HEK293 (cell line): ENCODE results near the gene UROC1.

Source experiments
- CTCF ChIA-PET: fragments of 350-600 bp; formaldehyde crosslinking; extraction: SDS; loops from one replicate; lab custom pipeline; 2021; ENCODE audit warnings: antibody characterized with exemption; lab: Yijun Ruan, JAX
- POLR2A ChIA-PET: fragments of 300-600 bp; formaldehyde crosslinking; extraction: SDS; loops from one replicate; lab custom pipeline; 2020; ENCODE audit warnings: antibody characterized with exemption, inconsistent platforms; lab: Yijun Ruan, JAX
- H3K27ac ChIP-seq: fragments of 200-500 bp; sonication (Bioruptor generic); 2 replicates; pipeline ENCODE4 v1.5.1; 2014; ENCODE audit warnings: low read depth, low read length, control low read depth, inconsistent platforms; ENCODE audit errors: extremely low read depth
- H3K36me3 ChIP-seq, 2 experiments: fragments of 200-500 bp in 1 of 2; sonication (Bioruptor generic) in 1 of 2; 1 replicate in 1 of 2; 2 replicates in 1 of 2; pipeline ENCODE4 v1.5.1; 2014 to 2017; ENCODE audit warnings: inconsistent platforms in 2 of 2, low read length in 2 of 2; ENCODE audit not compliant: control insufficient read depth in 2 of 2, insufficient read depth in 1 of 2
- H3K4me1 ChIP-seq: fragments of 200-500 bp; sonication (Bioruptor generic); 2 replicates; pipeline ENCODE4 v1.5.1; 2014; ENCODE audit warnings: mild to moderate bottlenecking, low read length, inconsistent platforms; ENCODE audit not compliant: control insufficient read depth, insufficient read depth
- H3K4me3 ChIP-seq: 2 replicates; pipeline ENCODE4 v1.5.1; 2011; ENCODE audit warnings: low read depth, mild to moderate bottlenecking, control low read depth, low read length, moderate library complexity
- H3K9me3 ChIP-seq: fragments of 200-500 bp; sonication (Bioruptor generic); 2 replicates; pipeline ENCODE4 v1.5.1; 2014; ENCODE audit warnings: low read depth, low read length, inconsistent platforms; ENCODE audit not compliant: control insufficient read depth, insufficient read depth
- EGR2 ChIP-seq: fragments of 450-650 bp; formaldehyde crosslinking; IDR thresholded peaks from 2 replicates; pipeline ENCODE4 v1.5.1; 2016; ENCODE audit warnings: low read depth, missing biosample characterization, missing genetic modification characterization
- GFI1B ChIP-seq: fragments of 450-650 bp; formaldehyde crosslinking; IDR thresholded peaks from 2 replicates; pipeline ENCODE4 v1.5.1; 2016; ENCODE audit warnings: missing biosample characterization, missing genetic modification characterization
- KLF16 ChIP-seq: fragments of 450-650 bp; formaldehyde crosslinking; IDR thresholded peaks from 2 replicates; pipeline ENCODE4 v1.5.1; 2017; ENCODE audit warnings: missing biosample characterization, missing genetic modification characterization
- MEIS1 ChIP-seq: sonication (generic); formaldehyde crosslinking; IDR thresholded peaks from 2 replicates; pipeline ENCODE4 v1.8.1; 2022; ENCODE audit warnings: missing genetic modification reagents, mild to moderate bottlenecking, borderline replicate concordance
- OVOL3 ChIP-seq: fragments of 450-650 bp; formaldehyde crosslinking; IDR thresholded peaks from 2 replicates; pipeline ENCODE4 v1.5.1; 2016; ENCODE audit warnings: missing biosample characterization, missing genetic modification characterization
- PATZ1 ChIP-seq: fragments of 450-650 bp; formaldehyde crosslinking; IDR thresholded peaks from 2 replicates; pipeline ENCODE4 v1.5.1; 2016; ENCODE audit warnings: missing biosample characterization, missing genetic modification characterization
- SCRT1 ChIP-seq: fragments of 450-650 bp; formaldehyde crosslinking; IDR thresholded peaks from 2 replicates; pipeline ENCODE4 v1.5.1; 2016; ENCODE audit warnings: missing biosample characterization, missing genetic modification characterization, borderline replicate concordance
- SP2 ChIP-seq: fragments of 450-650 bp; formaldehyde crosslinking; IDR thresholded peaks from 2 replicates; pipeline ENCODE4 v1.5.1; 2016; ENCODE audit warnings: missing biosample characterization, missing genetic modification characterization
- YY2 ChIP-seq: fragments of 450-650 bp; formaldehyde crosslinking; IDR thresholded peaks from 2 replicates; pipeline ENCODE4 v1.5.1; 2016; ENCODE audit warnings: missing biosample characterization, missing genetic modification characterization
- ZBTB7A ChIP-seq: fragments of 450-650 bp; formaldehyde crosslinking; IDR thresholded peaks from 2 replicates; pipeline ENCODE4 v1.5.1; 2016; ENCODE audit warnings: low read depth, missing biosample characterization, missing genetic modification characterization
- ZNF140 ChIP-seq: fragments of 450-650 bp; formaldehyde crosslinking; IDR thresholded peaks from 2 replicates; pipeline ENCODE4 v1.5.1; 2016; ENCODE audit warnings: missing biosample characterization, missing genetic modification characterization
- ZNF169 ChIP-seq: fragments of 450-650 bp; formaldehyde crosslinking; IDR thresholded peaks from 2 replicates; pipeline ENCODE4 v1.5.1; 2016; ENCODE audit warnings: missing biosample characterization, missing genetic modification characterization
- ZNF175 ChIP-seq: fragments of 450-650 bp; formaldehyde crosslinking; IDR thresholded peaks from 2 replicates; pipeline ENCODE4 v1.5.1; 2016; ENCODE audit warnings: missing biosample characterization, missing genetic modification characterization
- ZNF302 ChIP-seq: fragments of 450-650 bp; formaldehyde crosslinking; IDR thresholded peaks from 2 replicates; pipeline ENCODE4 v1.5.1; 2016; ENCODE audit warnings: missing biosample characterization, missing genetic modification characterization, low read depth
- ZNF350 ChIP-seq: fragments of 450-650 bp; formaldehyde crosslinking; IDR thresholded peaks from 2 replicates; pipeline ENCODE4 v1.5.0; 2017; ENCODE audit warnings: missing biosample characterization, mild to moderate bottlenecking, missing genetic modification characterization
- ZNF449 ChIP-seq: fragments of 450-650 bp; formaldehyde crosslinking; IDR thresholded peaks from 2 replicates; pipeline ENCODE4 v1.5.1; 2017; ENCODE audit warnings: missing biosample characterization, mild to moderate bottlenecking, missing genetic modification characterization, moderate library complexity
- ZNF473 ChIP-seq: fragments of 450-650 bp; formaldehyde crosslinking; IDR thresholded peaks from 2 replicates; pipeline ENCODE4 v1.5.1; 2017; ENCODE audit warnings: missing biosample characterization, missing genetic modification characterization
- ZNF48 ChIP-seq: fragments of 450-650 bp; formaldehyde crosslinking; IDR thresholded peaks from 2 replicates; pipeline ENCODE4 v1.5.1; 2016; ENCODE audit warnings: missing biosample characterization, missing genetic modification characterization
- ZNF521 ChIP-seq: fragments of 450-650 bp; formaldehyde crosslinking; IDR thresholded peaks from 2 replicates; pipeline ENCODE4 v1.5.1; 2017; ENCODE audit warnings: missing biosample characterization, mild to moderate bottlenecking, missing genetic modification characterization
- ZNF571 ChIP-seq: fragments of 450-650 bp; formaldehyde crosslinking; IDR thresholded peaks from 2 replicates; pipeline ENCODE4 v1.5.0; 2017; ENCODE audit warnings: missing biosample characterization, missing genetic modification characterization
- ZNF624 ChIP-seq: fragments of 450-650 bp; formaldehyde crosslinking; IDR thresholded peaks from 2 replicates; pipeline ENCODE4 v1.5.1; 2017; ENCODE audit warnings: missing biosample characterization, missing genetic modification characterization
- ZNF658 ChIP-seq: fragments of 450-650 bp; formaldehyde crosslinking; IDR thresholded peaks from 2 replicates; pipeline ENCODE4; 2016; ENCODE audit warnings: missing biosample characterization, missing genetic modification characterization
- ZNF670 ChIP-seq: fragments of 450-650 bp; formaldehyde crosslinking; IDR thresholded peaks from 2 replicates; pipeline ENCODE4 v1.5.1; 2016; ENCODE audit warnings: missing biosample characterization, missing genetic modification characterization, low read depth
- ZNF791 ChIP-seq: fragments of 450-650 bp; formaldehyde crosslinking; IDR thresholded peaks from 2 replicates; pipeline ENCODE4 v1.5.1; 2016; ENCODE audit warnings: missing biosample characterization, missing genetic modification characterization
- ZNF792 ChIP-seq: fragments of 450-650 bp; formaldehyde crosslinking; IDR thresholded peaks from 2 replicates; pipeline ENCODE4 v1.5.1; 2016; ENCODE audit warnings: missing biosample characterization, missing genetic modification characterization
- TF ChIP-seq, protein P1 (sequence below): fragments of 450-650 bp; formaldehyde crosslinking; IDR thresholded peaks from 2 replicates; pipeline ENCODE4 v1.5.1; 2017; ENCODE audit warnings: missing biosample characterization, missing genetic modification characterization
- TF ChIP-seq, protein P2 (sequence below): fragments of 450-650 bp; formaldehyde crosslinking; IDR thresholded peaks from 2 replicates; pipeline ENCODE4 v1.5.1; 2017; ENCODE audit warnings: missing biosample characterization, missing genetic modification characterization
- TF ChIP-seq, protein P3 (sequence below): fragments of 450-650 bp; formaldehyde crosslinking; IDR thresholded peaks from 2 replicates; pipeline ENCODE4 v1.5.1; 2017; ENCODE audit warnings: missing biosample characterization, missing genetic modification characterization

Gene UROC1

DNA sequence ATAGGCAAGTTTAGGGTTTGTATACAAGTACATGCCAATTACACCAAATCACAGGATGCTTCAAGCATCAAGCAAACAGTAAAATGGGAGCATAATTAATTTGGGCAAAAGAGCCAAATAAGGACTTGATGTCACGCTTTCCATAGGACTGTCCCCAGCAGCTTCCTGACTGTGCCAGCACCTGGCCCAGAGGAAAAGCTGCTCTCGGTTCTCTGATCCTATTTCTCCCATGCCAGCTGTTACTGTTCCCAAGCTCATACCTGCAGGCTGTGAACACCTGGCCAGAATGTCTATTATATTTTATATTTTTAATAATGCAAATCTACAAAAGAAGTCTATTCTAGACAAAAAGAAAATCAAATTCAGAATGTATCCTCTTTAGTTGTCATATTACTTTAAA, 54.1 kb downstream of the UROC1 start (continued):
- TF ChIP-seq PATZ1 (no peak), ZNF140 (tag by site-specific recombination) (no peak), SCRT1 (tag by site-specific recombination) (no peak), ZNF350 (tag by site-specific recombination) (no peak), ZNF791 (tag by site-specific recombination) (no peak), ZNF449 (tag by site-specific recombination) (no peak), ZNF473 (tag by site-specific recombination) (no peak), ZNF624 (tag by site-specific recombination) (no peak)

DNA sequence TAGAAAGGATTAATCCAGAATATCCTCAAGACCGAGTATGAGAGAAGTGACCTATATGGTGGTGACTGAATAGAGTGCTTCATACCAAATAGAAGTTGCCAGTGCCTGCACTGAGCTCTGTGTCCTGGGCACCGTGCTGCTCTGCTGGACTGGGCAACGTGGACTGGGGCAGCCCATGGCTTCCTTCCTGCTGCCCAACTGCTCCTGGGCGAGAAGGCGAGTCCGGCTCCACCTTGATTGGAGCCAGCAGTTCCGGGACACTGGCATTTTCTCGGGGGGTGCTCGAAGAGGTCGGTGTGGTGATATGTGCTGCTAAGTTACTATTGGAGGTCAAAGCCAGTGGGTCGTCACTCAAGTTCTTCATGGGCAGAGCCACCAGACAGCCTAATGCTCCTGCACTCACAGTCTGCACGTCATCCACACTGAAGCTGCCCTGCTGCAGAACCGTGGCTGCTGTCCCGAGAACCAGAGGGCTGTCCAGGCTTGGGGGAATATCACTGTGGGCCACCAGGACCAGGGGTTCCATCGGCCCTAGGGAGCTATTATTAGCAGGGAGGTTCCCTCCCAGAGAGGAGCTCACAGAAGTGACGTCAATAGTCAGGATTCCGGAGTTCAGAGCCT, 56.0 kb downstream of the UROC1 start:
- H3K27ac ChIP-seq: no peak overlapping the region
- no peak for TF ChIP-seq ZNF658 (tag by site-specific recombination)
- TF ChIP-seq ZBTB7A (tag by site-specific recombination): no peak
- TF ChIP-seq ZNF521: no peak
- TF ChIP-seq OVOL3: no peak
- TF ChIP-seq ZNF169: no peak
- TF ChIP-seq SP2 (tag by site-specific recombination): no peak
- no peak for TF ChIP-seq ZNF48 (tag by site-specific recombination)
- TF ChIP-seq, protein P1, sequence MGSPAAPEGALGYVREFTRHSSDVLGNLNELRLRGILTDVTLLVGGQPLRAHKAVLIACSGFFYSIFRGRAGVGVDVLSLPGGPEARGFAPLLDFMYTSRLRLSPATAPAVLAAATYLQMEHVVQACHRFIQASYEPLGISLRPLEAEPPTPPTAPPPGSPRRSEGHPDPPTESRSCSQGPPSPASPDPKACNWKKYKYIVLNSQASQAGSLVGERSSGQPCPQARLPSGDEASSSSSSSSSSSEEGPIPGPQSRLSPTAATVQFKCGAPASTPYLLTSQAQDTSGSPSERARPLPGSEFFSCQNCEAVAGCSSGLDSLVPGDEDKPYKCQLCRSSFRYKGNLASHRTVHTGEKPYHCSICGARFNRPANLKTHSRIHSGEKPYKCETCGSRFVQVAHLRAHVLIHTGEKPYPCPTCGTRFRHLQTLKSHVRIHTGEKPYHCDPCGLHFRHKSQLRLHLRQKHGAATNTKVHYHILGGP (tag by site-specific recombination): no peak
- no peak for TF ChIP-seq EGR2
- no peak for TF ChIP-seq ZNF624 (tag by site-specific recombination)
- no peak for TF ChIP-seq KLF16 (tag by site-specific recombination)
- TF ChIP-seq, all 188 proteins: peak for 0
- Histone ChIP-seq H3K9me3 (no peaks in the 10 kb centered on the region), H3K4me3 (no peak overlapping the region), H3K4me1 (no peaks in the 10 kb centered on the region), H3K36me3 (peaks cover 5 to 94% of the 10 kb centered on the region in 2 experiments)
- ChIA-PET POLR2A (no interaction called here), CTCF (no interaction called here)

DNA sequence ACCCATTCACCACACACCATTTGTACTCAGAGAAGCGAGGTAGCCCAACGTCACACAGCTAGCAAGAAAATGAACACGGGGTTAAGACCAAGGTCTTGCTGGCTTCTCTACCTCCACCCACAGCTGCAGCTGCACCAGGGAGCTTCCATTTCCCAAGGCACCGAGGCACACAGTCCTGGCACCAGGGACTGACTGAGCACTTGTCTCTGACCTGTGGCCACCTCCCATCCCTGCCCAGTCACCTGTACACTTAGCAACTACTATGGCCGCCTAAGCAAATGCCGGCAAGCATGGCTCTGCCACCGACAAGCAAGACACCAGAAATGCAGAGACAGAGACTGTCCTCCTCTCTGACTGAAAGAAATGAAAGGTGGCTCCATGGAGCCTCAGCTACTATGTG, 57.2 kb downstream of the UROC1 start:
- Histone ChIP-seq H3K4me1 (no peaks in the 10 kb centered on the region), H3K9me3 (no peaks in the 10 kb centered on the region), H3K4me3 (no peak overlapping the region), H3K27ac (no peak overlapping the region), H3K36me3 (peaks cover 5 to 93% of the 10 kb centered on the region in 2 experiments)
- CTCF ChIA-PET: no interaction called here
- POLR2A ChIA-PET: no interaction called here
- TF ChIP-seq ZNF571 (no peak), ZNF792 (tag by site-specific recombination) (no peak), ZNF175 (tag by site-specific recombination) (no peak), YY2 (no peak), GFI1B (tag by site-specific recombination) (no peak), ZNF302 (tag by site-specific recombination) (no peak), MEIS1 (CRISPR knock-in tag) (no peak), ZNF670 (tag by site-specific recombination) (no peak)
- TF ChIP-seq, protein P2, sequence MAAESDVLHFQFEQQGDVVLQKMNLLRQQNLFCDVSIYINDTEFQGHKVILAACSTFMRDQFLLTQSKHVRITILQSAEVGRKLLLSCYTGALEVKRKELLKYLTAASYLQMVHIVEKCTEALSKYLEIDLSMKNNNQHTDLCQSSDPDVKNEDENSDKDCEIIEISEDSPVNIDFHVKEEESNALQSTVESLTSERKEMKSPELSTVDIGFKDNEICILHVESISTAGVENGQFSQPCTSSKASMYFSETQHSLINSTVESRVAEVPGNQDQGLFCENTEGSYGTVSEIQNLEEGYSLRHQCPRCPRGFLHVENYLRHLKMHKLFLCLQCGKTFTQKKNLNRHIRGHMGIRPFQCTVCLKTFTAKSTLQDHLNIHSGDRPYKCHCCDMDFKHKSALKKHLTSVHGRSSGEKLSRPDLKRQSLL (tag by site-specific recombination): no peak
- TF ChIP-seq, protein P3, sequence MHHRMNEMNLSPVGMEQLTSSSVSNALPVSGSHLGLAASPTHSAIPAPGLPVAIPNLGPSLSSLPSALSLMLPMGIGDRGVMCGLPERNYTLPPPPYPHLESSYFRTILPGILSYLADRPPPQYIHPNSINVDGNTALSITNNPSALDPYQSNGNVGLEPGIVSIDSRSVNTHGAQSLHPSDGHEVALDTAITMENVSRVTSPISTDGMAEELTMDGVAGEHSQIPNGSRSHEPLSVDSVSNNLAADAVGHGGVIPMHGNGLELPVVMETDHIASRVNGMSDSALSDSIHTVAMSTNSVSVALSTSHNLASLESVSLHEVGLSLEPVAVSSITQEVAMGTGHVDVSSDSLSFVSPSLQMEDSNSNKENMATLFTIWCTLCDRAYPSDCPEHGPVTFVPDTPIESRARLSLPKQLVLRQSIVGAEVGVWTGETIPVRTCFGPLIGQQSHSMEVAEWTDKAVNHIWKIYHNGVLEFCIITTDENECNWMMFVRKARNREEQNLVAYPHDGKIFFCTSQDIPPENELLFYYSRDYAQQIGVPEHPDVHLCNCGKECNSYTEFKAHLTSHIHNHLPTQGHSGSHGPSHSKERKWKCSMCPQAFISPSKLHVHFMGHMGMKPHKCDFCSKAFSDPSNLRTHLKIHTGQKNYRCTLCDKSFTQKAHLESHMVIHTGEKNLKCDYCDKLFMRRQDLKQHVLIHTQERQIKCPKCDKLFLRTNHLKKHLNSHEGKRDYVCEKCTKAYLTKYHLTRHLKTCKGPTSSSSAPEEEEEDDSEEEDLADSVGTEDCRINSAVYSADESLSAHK (tag by site-specific recombination): no peak
